GM23248 (cell line): Measurements from ENCODE around the gene GABRR2. TPM values are rescaled to one million over a fixed set of nuclear protein-coding genes. Genes with fewer than 3 reads are reported as not detected.

ENCODE experiments used
- DNase-seq: peaks from one replicate; pipeline ENCODE4 v3.0.0-alpha.2; 2015
- H2AFZ ChIP-seq: fragments of 200-600 bp; sonication (generic); 2 replicates; pipeline ENCODE4 v1.6.1; 2016; ENCODE audit warnings: antibody characterized with exemption
- H3F3A ChIP-seq: fragments of 200-600 bp; sonication (generic); 2 replicates; pipeline ENCODE4 v1.6.1; 2016; ENCODE audit warnings: mild to moderate bottlenecking, antibody characterized with exemption, mixed run types; ENCODE audit not compliant: insufficient read depth
- H3K27ac ChIP-seq: fragments of 200-600 bp; sonication (generic); 2 replicates; pipeline ENCODE4 v1.5.1; 2016; ENCODE audit warnings: mild to moderate bottlenecking
- H3K27me3 ChIP-seq: fragments of 200-600 bp; sonication (generic); replicated peaks from 2 replicates; pipeline ENCODE4 v1.6.1; 2016; ENCODE audit warnings: mild to moderate bottlenecking; ENCODE audit not compliant: insufficient read depth
- H3K36me3 ChIP-seq: fragments of 200-600 bp; sonication (generic); 2 replicates; pipeline ENCODE4 v1.6.1; 2016; ENCODE audit warnings: low read depth, mild to moderate bottlenecking
- H3K4me1 ChIP-seq: fragments of 200-600 bp; sonication (generic); 2 replicates; pipeline ENCODE4 v1.6.1; 2016; ENCODE audit warnings: mild to moderate bottlenecking; ENCODE audit not compliant: insufficient read depth
- H3K4me2 ChIP-seq: fragments of 200-600 bp; sonication (generic); one replicate; pipeline ENCODE4 v1.6.1; 2016; ENCODE audit warnings: mild to moderate bottlenecking; ENCODE audit not compliant: unreplicated experiment
- H3K4me3 ChIP-seq: fragments of 200-600 bp; sonication (generic); 2 replicates; pipeline ENCODE4 v1.5.1; 2016; ENCODE audit warnings: mild to moderate bottlenecking
- H3K79me2 ChIP-seq: fragments of 200-600 bp; sonication (generic); 2 replicates; pipeline ENCODE4 v1.6.1; 2016; ENCODE audit warnings: mild to moderate bottlenecking; ENCODE audit not compliant: insufficient read depth
- H3K9ac ChIP-seq: fragments of 200-600 bp; sonication (generic); 2 replicates; pipeline ENCODE4 v1.6.1; 2016; ENCODE audit warnings: mild to moderate bottlenecking
- H3K9me2 ChIP-seq: fragments of 200-600 bp; sonication (generic); 2 replicates; pipeline ENCODE4 v1.6.1; 2016; ENCODE audit warnings: mixed run types, mild to moderate bottlenecking, moderate library complexity; ENCODE audit not compliant: insufficient read depth
- H3K9me3 ChIP-seq: fragments of 200-600 bp; sonication (generic); one replicate; pipeline ENCODE4 v1.6.1; 2017; ENCODE audit warnings: low read depth
- H4K20me1 ChIP-seq: fragments of 200-600 bp; sonication (generic); 2 replicates; pipeline ENCODE4 v1.6.0; 2016; ENCODE audit not compliant: insufficient read depth
- EZH2 ChIP-seq: fragments of 200-600 bp; sonication (generic); IDR thresholded peaks from 2 replicates; pipeline ENCODE4 v1.6.1; 2018; ENCODE audit warnings: antibody characterized with exemption, mild to moderate bottlenecking; ENCODE audit not compliant: insufficient read depth, poor library complexity, severe bottlenecking
- EZH2phosphoT487 ChIP-seq: fragments of 200-600 bp; sonication (generic); IDR thresholded peaks from 2 replicates; pipeline ENCODE4 v1.6.1; 2018; ENCODE audit warnings: antibody characterized with exemption, moderate library complexity, mild to moderate bottlenecking, low read depth; ENCODE audit not compliant: insufficient read depth
- WGBS, 2 experiments: methylation state at CpG; one replicate each; pipeline ENCODE4 v1.1.6; 2015 to 2017; ENCODE audit warnings: low lambda C conversion rate in 2 of 2, low coverage in 1 of 2; ENCODE audit errors: missing lambda C conversion rate in 2 of 2; 5-methylcytosine and 5-hydroxymethylcytosine counted together
- in situ Hi-C: fragments of 300-500 bp; cut with MboI; formaldehyde crosslinking; loops from 2 replicates; pipeline ENCODE4 v1.15.0; 2020
- polyA plus RNA-seq: library from polyadenylated mRNA; unstranded; fragments of >200 nt; fragmentation: Nextera tagmentation; extraction: Ambion mirVana; gene quantifications from 2 replicates; pipeline ENCODE4 v1.2.1, GENCODE V29; 2016
- total RNA-seq: library from RNA; depleted of rRNA; stranded (reverse); fragments of >200 nt; shearing (Covaris generic); gene quantifications from 2 replicates; pipeline ENCODE4 v1.2.3, GENCODE V29; 2014

Gene GABRR2
- total and polyA plus RNA-seq, 2 experiments from 2014 or later = not detected

GRCh38 chr6:89323511-89323971, 8.4 kb upstream of the GABRR2 start:
- Histone ChIP-seq H2AFZ (no peak overlapping the region), H3K4me3 (no peak overlapping the region)
- 58 to 63% methylated on average over 3 of the region's 3 CpGs for WGBS, 2 experiments

GRCh38 chr6:89321131-89321970, 6.3 kb upstream of the GABRR2 start:
- Histone ChIP-seq H3F3A (no peaks in the 10 kb centered on the region), H3K27ac (no peak overlapping the region), H3K36me3 (no peaks in the 10 kb centered on the region), H3K9me3 (no peaks in the 10 kb centered on the region), H3K4me3 (no peak overlapping the region), H2AFZ (no peak overlapping the region), H3K4me1 (no peaks in the 10 kb centered on the region), H3K9me2 (no peaks in the 10 kb centered on the region), H4K20me1 (no peaks in the 10 kb centered on the region), H3K27me3 (no peaks in the 10 kb centered on the region), H3K9ac (no peak overlapping the region), H3K4me2 (no peak overlapping the region), H3K79me2 (peaks cover 16% of the 10 kb centered on the region; the same call in 1 of the 2 replicates)
- DNase-seq = no peak
- TF ChIP-seq EZH2phosphoT487 = no peak
- no peak for TF ChIP-seq EZH2
- in situ Hi-C loops = no loop called here
- 88 to 89% methylated on average over 9 of the region's 9 CpGs for WGBS, 2 experiments

More at GRCh38 chr6:89323511-89323971, 8.4 kb upstream of the GABRR2 start:
- TF ChIP-seq EZH2phosphoT487 = no peak
- no peak for TF ChIP-seq EZH2
- in situ Hi-C loops = no loop called here
- H3K9me3 ChIP-seq = no peaks in the 10 kb centered on the region
- H3K79me2 ChIP-seq = peaks cover 15% of the 10 kb centered on the region; the same call in 1 of the 2 replicates
- no peaks in the 10 kb centered on the region for H3K9me2 ChIP-seq
- H3K4me2 ChIP-seq = no peak overlapping the region
- no peaks in the 10 kb centered on the region for H3F3A ChIP-seq
- DNase-seq = peak; percentile 12
- no peak overlapping the region for H3K27ac ChIP-seq
- H3K27me3 ChIP-seq = no peaks in the 10 kb centered on the region
- no peaks in the 10 kb centered on the region for H3K4me1 ChIP-seq
- no peak overlapping the region for H3K9ac ChIP-seq
- H4K20me1 ChIP-seq = no peaks in the 10 kb centered on the region
- peaks cover 10% of the 10 kb centered on the region for H3K36me3 ChIP-seq

GRCh38 chr6:89320012-89320559, 5.0 kb upstream of the GABRR2 start:
- in situ Hi-C loops = no loop called here

GRCh38 chr6:89317067-89317466, 2.0 kb upstream of the GABRR2 start:
- in situ Hi-C loops = no loop called here
- H3K9me3 ChIP-seq = no peaks in the 10 kb centered on the region
- no peaks in the 10 kb centered on the region for H4K20me1 ChIP-seq
- H3K27ac ChIP-seq = no peak overlapping the region
- no peaks in the 10 kb centered on the region for H3K36me3 ChIP-seq
- no peak overlapping the region for H3K4me3 ChIP-seq
- H3F3A ChIP-seq = peaks cover 35% of the 10 kb centered on the region
- H3K4me2 ChIP-seq = no peak overlapping the region
- no peak for TF ChIP-seq EZH2phosphoT487
- no peak for TF ChIP-seq EZH2
- H2AFZ ChIP-seq = no peak overlapping the region
- peaks cover 16% of the 10 kb centered on the region; the same call in 1 of the 2 replicates for H3K79me2 ChIP-seq
- H3K27me3 ChIP-seq = no peaks in the 10 kb centered on the region
- H3K9me2 ChIP-seq = no peaks in the 10 kb centered on the region
- no peak for DNase-seq
- H3K9ac ChIP-seq = no peak overlapping the region
- H3K4me1 ChIP-seq = peaks cover 18% of the 10 kb centered on the region

More at GRCh38 chr6:89320012-89320559, 5.0 kb upstream of the GABRR2 start:
- no peak overlapping the region for H3K4me2 ChIP-seq
- no peak overlapping the region for H3K9ac ChIP-seq
- no peaks in the 10 kb centered on the region for H3K27me3 ChIP-seq
- H3F3A ChIP-seq = peaks cover 5% of the 10 kb centered on the region; the same call in 1 of the 2 replicates
- no peak for TF ChIP-seq EZH2
- TF ChIP-seq EZH2phosphoT487 = no peak
- H3K9me3 ChIP-seq = no peaks in the 10 kb centered on the region
- H3K4me3 ChIP-seq = no peak overlapping the region
- H3K27ac ChIP-seq = no peak overlapping the region
- no peaks in the 10 kb centered on the region for H3K4me1 ChIP-seq
- H3K36me3 ChIP-seq = no peaks in the 10 kb centered on the region
- H2AFZ ChIP-seq = no peak overlapping the region
- H3K9me2 ChIP-seq = no peaks in the 10 kb centered on the region
- peaks cover 16% of the 10 kb centered on the region; the same call in 1 of the 2 replicates for H3K79me2 ChIP-seq
- no peak for DNase-seq
- H4K20me1 ChIP-seq = no peaks in the 10 kb centered on the region
- 89 to 91% methylated on average over 6 of the region's 6 CpGs for WGBS, 2 experiments
